PFSK-1 (cell line): ENCODE data around the gene ASXL2.

ENCODE experiments used
- FOXP2 ChIP-seq: optimal IDR thresholded peaks from 2 replicates; pipeline ENCODE3; 2011; ENCODE audit warnings: borderline replicate concordance, control low read depth, inconsistent platforms; ENCODE audit not compliant: insufficient read depth; ENCODE audit errors: extremely low read length, extremely low read depth
- POLR2AphosphoS5 ChIP-seq: IDR thresholded peaks from 2 replicates; pipeline ENCODE4 v1.6.1; 2012; ENCODE audit warnings: low read depth, mild to moderate bottlenecking, control low read depth, low read length, moderate library complexity
- SIN3A ChIP-seq: IDR thresholded peaks from 2 replicates; pipeline ENCODE4 v1.6.1; 2012; ENCODE audit warnings: mild to moderate bottlenecking, low read length, moderate library complexity, borderline replicate concordance; ENCODE audit not compliant: insufficient read depth
- TAF1 ChIP-seq: IDR thresholded peaks from 2 replicates; pipeline ENCODE4 v1.6.1; 2012; ENCODE audit warnings: low read length, control low read depth, borderline replicate concordance; ENCODE audit not compliant: insufficient read depth
- TF ChIP-seq, protein P1 (sequence below), 2 experiments: IDR thresholded peaks; 2 replicates each; pipeline versions ENCODE4 v1.6.1 to v1.8.0; 2011 to 2012; ENCODE audit warnings: low read depth in 2 of 2, low read length in 2 of 2, control low read depth in 1 of 2, inconsistent platforms in 1 of 2, mild to moderate bottlenecking in 1 of 2, moderate library complexity in 1 of 2; ENCODE audit not compliant: insufficient read depth in 1 of 2

Gene ASXL2

DNA sequence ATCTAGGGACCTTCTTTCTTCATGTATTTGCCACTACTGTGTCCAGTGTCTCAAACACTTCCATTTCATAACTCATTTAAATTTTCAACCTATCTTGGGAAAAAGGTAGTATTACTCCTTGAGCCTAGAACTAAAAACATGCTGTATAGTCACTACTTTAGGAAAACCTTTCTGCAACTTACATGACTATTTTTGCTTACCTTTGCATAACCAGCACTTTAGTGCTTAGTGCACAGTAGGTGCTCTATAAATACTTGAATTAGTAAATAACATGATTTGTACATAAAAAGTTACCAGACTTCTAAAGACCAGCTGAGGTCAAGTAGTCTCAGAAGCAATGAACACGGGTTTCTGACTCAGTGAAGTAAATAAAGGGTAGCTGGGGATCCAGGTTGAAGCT lies 142.5 kb downstream of the ASXL2 start:
- TF ChIP-seq POLR2AphosphoS5 (no peak; the same call in 1 of the 2 replicates), SIN3A (no peak)

DNA sequence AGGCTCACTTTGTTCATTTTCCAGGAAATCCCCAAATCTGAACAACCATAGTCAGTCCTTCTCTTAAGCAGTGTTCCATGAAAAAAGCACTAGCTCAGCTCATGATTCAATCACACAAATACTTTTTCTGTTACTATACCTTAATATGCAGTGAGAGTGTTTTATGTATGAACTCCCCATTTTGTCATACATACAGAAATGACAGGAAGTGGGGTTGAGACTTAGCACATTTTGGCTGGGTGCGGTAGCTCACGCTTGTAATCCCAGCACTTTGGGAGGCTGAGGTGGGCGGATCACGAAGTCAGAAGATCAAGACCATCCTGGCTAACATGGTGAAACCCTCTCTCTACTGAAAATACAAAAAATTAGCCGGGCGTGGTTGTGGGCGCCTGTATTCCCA lies 149.7 kb downstream of the ASXL2 start:
- no peak for TF ChIP-seq SIN3A
- TF ChIP-seq, protein P1, sequence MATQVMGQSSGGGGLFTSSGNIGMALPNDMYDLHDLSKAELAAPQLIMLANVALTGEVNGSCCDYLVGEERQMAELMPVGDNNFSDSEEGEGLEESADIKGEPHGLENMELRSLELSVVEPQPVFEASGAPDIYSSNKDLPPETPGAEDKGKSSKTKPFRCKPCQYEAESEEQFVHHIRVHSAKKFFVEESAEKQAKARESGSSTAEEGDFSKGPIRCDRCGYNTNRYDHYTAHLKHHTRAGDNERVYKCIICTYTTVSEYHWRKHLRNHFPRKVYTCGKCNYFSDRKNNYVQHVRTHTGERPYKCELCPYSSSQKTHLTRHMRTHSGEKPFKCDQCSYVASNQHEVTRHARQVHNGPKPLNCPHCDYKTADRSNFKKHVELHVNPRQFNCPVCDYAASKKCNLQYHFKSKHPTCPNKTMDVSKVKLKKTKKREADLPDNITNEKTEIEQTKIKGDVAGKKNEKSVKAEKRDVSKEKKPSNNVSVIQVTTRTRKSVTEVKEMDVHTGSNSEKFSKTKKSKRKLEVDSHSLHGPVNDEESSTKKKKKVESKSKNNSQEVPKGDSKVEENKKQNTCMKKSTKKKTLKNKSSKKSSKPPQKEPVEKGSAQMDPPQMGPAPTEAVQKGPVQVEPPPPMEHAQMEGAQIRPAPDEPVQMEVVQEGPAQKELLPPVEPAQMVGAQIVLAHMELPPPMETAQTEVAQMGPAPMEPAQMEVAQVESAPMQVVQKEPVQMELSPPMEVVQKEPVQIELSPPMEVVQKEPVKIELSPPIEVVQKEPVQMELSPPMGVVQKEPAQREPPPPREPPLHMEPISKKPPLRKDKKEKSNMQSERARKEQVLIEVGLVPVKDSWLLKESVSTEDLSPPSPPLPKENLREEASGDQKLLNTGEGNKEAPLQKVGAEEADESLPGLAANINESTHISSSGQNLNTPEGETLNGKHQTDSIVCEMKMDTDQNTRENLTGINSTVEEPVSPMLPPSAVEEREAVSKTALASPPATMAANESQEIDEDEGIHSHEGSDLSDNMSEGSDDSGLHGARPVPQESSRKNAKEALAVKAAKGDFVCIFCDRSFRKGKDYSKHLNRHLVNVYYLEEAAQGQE (IDR thresholded peaks at IDR 0.05; ENCODE audit: insufficient read depth in 1 of 2, low read depth in 2 of 2, low read length in 2 of 2): no peak
- TF ChIP-seq POLR2AphosphoS5: no peak
- no peak for TF ChIP-seq FOXP2
- no peak for TF ChIP-seq TAF1

DNA sequence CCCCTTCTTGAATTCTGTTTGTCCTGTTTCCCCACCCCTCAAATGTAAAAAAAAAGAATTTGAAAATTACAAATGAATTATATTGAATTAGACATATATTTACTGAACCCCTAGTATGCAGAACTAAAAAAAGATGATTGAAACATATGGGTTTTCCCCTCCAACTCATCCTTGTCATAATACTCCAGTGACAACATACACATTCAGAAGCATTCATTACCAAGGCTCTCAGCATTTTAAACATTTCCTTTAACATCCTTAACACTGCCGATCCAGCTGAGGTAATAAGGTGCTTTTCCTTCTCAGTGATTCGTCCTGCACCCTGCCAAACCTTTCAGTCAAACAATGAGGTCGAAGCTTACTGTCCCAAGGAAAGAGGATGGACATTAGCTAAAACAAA lies 151.8 kb downstream of the ASXL2 start:
- no peak for TF ChIP-seq TAF1
- no peak for TF ChIP-seq SIN3A
- no peak for TF ChIP-seq FOXP2
- TF ChIP-seq, protein P1 (IDR thresholded peaks at IDR 0.05; ENCODE audit: insufficient read depth in 1 of 2, low read depth in 2 of 2, low read length in 2 of 2): no peak
- TF ChIP-seq POLR2AphosphoS5: no peak

DNA sequence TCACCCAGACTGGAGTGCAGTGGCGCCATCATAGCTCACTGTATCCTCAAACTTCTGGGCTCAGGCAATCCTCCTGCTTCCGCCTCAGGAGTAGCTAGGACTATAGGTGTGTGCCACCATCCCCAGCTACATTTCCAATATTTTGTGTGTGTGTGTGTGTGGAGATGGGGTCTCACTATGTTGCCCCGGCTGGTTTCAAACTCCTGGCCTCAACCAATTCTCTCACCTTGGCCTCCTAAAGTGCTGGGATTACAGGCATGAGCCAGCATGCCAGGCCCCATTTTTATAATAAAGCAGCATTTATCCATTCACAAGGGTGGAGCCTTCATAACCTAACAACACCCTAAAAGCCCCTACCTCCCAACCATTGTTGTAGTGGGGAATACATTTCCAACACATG lies 152.4 kb downstream of the ASXL2 start:
- TF ChIP-seq SIN3A (no peak), FOXP2 (no peak), TAF1 (no peak), POLR2AphosphoS5 (no peak)
- TF ChIP-seq, protein P1 (IDR thresholded peaks at IDR 0.05; ENCODE audit: insufficient read depth in 1 of 2, low read depth in 2 of 2, low read length in 2 of 2): no peak

DNA sequence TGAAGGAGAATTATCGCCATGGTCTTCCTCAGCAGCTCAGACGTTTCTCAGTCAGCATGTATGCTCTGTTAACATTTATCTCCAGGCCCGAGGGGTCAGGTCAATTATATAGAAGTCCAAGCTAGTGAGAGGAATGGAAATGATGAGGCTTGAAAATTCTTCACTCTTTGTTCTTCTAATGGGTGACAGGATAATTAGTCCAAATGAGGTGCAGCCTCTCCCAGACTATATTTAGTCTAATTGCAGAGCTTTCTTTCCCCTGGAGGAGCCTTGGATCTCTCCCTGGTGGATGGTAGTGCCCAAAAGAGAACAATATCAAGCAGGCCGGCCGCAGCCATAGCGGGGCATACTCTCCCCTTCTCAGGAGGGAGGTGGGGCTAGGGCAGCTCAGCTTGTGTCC lies 153.5 kb downstream of the ASXL2 start:
- TF ChIP-seq TAF1 (no peak), SIN3A (no peak), FOXP2 (no peak), POLR2AphosphoS5 (no peak)
- TF ChIP-seq, protein P1 (IDR thresholded peaks at IDR 0.05; ENCODE audit: insufficient read depth in 1 of 2, low read depth in 2 of 2, low read length in 2 of 2): no peak
